Neural cell (in vitro differentiated cells): Measurements from ENCODE around the gene TP53I13. TPM values are rescaled to one million over a fixed set of nuclear protein-coding genes. Genes with fewer than 3 reads are reported as not detected.

Source experiments
- H2AFZ ChIP-seq: fragments of 200-600, 300-800 bp; sonication (generic), shearing (Covaris generic); 2 replicates; pipeline ENCODE4 v1.6.0; 2014; ENCODE audit warnings: low read depth, mild to moderate bottlenecking, antibody characterized with exemption, low read length, moderate library complexity
- H3F3A ChIP-seq: fragments of 200-600 bp; shearing (Covaris generic); 2 replicates; pipeline ENCODE4 v1.6.1; 2016; ENCODE audit warnings: mild to moderate bottlenecking, moderate library complexity, mixed read lengths, antibody characterized with exemption, low read length; ENCODE audit not compliant: insufficient read depth, poor library complexity, severe bottlenecking
- H3K27ac ChIP-seq: fragments of 200-600, 300-800 bp; sonication (generic), shearing (Covaris generic); 2 replicates; pipeline ENCODE4 v1.5.1; 2014; ENCODE audit warnings: mild to moderate bottlenecking, low read length, moderate library complexity
- H3K27me3 ChIP-seq: fragments of 300-800, 200-600 bp; sonication (generic), shearing (Covaris generic); 2 replicates; pipeline ENCODE4 v1.6.0; 2014; ENCODE audit warnings: mild to moderate bottlenecking, low read depth, low read length, moderate library complexity; ENCODE audit not compliant: insufficient read depth
- H3K36me3 ChIP-seq: fragments of 300-800, 200-600 bp; sonication (generic), shearing (Covaris generic); 2 replicates; pipeline ENCODE4 v1.5.1; 2014; ENCODE audit warnings: mild to moderate bottlenecking, antibody characterized with exemption, low read length, moderate library complexity; ENCODE audit not compliant: insufficient read depth
- H3K4me2 ChIP-seq: fragments of 300-800, 200-600 bp; sonication (generic), shearing (Covaris generic); 2 replicates; pipeline ENCODE4 v1.6.0; 2014; ENCODE audit warnings: mild to moderate bottlenecking, low read length
- H3K4me3 ChIP-seq: fragments of 300-800, 200-600 bp; sonication (generic), shearing (Covaris generic); 2 replicates; pipeline ENCODE4 v1.5.1; 2014; ENCODE audit warnings: mild to moderate bottlenecking, low read length, moderate library complexity
- H3K79me2 ChIP-seq: fragments of 200-600 bp; shearing (Covaris generic); replicated peaks from 2 replicates; pipeline ENCODE4 v1.6.0; 2014; ENCODE audit warnings: mild to moderate bottlenecking, low read length, moderate library complexity; ENCODE audit not compliant: insufficient read depth
- H3K9ac ChIP-seq: fragments of 300-800, 200-600 bp; sonication (generic), shearing (Covaris generic); 2 replicates; pipeline ENCODE4 v1.6.1; 2016; ENCODE audit warnings: mild to moderate bottlenecking, low read length, mixed read lengths
- H3K9me2 ChIP-seq: fragments of 200-600 bp; shearing (Covaris generic); 2 replicates; pipeline ENCODE4 v1.6.1; 2016; ENCODE audit warnings: mild to moderate bottlenecking, low read length, mixed read lengths; ENCODE audit not compliant: insufficient read depth
- H3K9me3 ChIP-seq: fragments of 200-600, 300-800 bp; sonication (generic), shearing (Covaris generic); 2 replicates; pipeline ENCODE4 v1.6.1; 2016; ENCODE audit warnings: mild to moderate bottlenecking, mixed run types, low read length, moderate library complexity, mixed read lengths
- H4K20me1 ChIP-seq: fragments of 200-600 bp; shearing (Covaris generic); 2 replicates; pipeline ENCODE4 v1.6.1; 2016; ENCODE audit warnings: mild to moderate bottlenecking, mixed run types; ENCODE audit not compliant: insufficient read depth
- EP300 ChIP-seq: fragments of 450-650 bp; conservative IDR thresholded peaks from 2 replicates; pipeline ENCODE4 v1.6.1; 2014; ENCODE audit warnings: antibody characterized with exemption, mild to moderate bottlenecking, moderate library complexity; ENCODE audit not compliant: poor library complexity, severe bottlenecking
- EZH2 ChIP-seq: fragments of 200-600, 300-800 bp; shearing (Covaris generic), sonication (generic); IDR thresholded peaks from 2 replicates; pipeline ENCODE4 v1.6.1; 2014; ENCODE audit warnings: antibody characterized with exemption, low read length, borderline replicate concordance, mild to moderate bottlenecking; ENCODE audit not compliant: insufficient read depth, poor library complexity, severe bottlenecking
- MXI1 ChIP-seq: fragments of 450-650 bp; conservative IDR thresholded peaks from 2 replicates; pipeline ENCODE4 v1.6.1; 2014; ENCODE audit warnings: antibody characterized with exemption, mild to moderate bottlenecking; ENCODE audit not compliant: poor library complexity, severe bottlenecking
- POLR2AphosphoS5 ChIP-seq: IDR thresholded peaks from 2 replicates; pipeline ENCODE4 v1.6.1; 2012
- RAD21 ChIP-seq: fragments of 450-650 bp; conservative IDR thresholded peaks from 2 replicates; pipeline ENCODE4 v1.6.1; 2014; ENCODE audit warnings: antibody characterized with exemption, mild to moderate bottlenecking, moderate library complexity
- REST ChIP-seq: IDR thresholded peaks from 2 replicates; pipeline ENCODE4 v1.6.1; 2012; ENCODE audit warnings: borderline replicate concordance
- SMC3 ChIP-seq: fragments of 450-650 bp; conservative IDR thresholded peaks from 2 replicates; pipeline ENCODE4 v1.6.1; 2014; ENCODE audit warnings: antibody characterized with exemption, mild to moderate bottlenecking, moderate library complexity; ENCODE audit not compliant: poor library complexity
- TAF1 ChIP-seq: IDR thresholded peaks from 2 replicates; pipeline ENCODE4 v1.6.1; 2012; ENCODE audit warnings: low read depth
- polyA plus RNA-seq: library from polyadenylated mRNA; depleted of rRNA; stranded (reverse); fragments of >200 nt; gene quantifications from 2 replicates; pipeline ENCODE4 v1.2.3, GENCODE V29; 2014
- TF ChIP-seq, protein P1 (sequence below): fragments of 450-650 bp; IDR thresholded peaks from 2 replicates; pipeline ENCODE4 v1.5.1; 2014; ENCODE audit warnings: antibody characterized with exemption, mild to moderate bottlenecking, moderate library complexity; ENCODE audit not compliant: poor library complexity, severe bottlenecking

TP53I13 gene
- polyA plus RNA-seq, 1 donor from 2014 or later, result 18.4 TPM

GRCh38 chr17:29613856-29614255 lies 45.4 kb downstream of the TP53I13 start:
- H3K27me3 ChIP-seq, result peaks cover 42% of the 10 kb centered on the region
- H3K9ac ChIP-seq, result no peak overlapping the region
- peaks cover 4% of the 10 kb centered on the region for H3K9me3 ChIP-seq
- no peaks in the 10 kb centered on the region for H4K20me1 ChIP-seq
- no peak overlapping the region for H3K27ac ChIP-seq
- peaks cover 7% of the 10 kb centered on the region for H3K36me3 ChIP-seq
- H3K4me3 ChIP-seq, result no peak overlapping the region
- no peaks in the 10 kb centered on the region for H3K79me2 ChIP-seq
- TF ChIP-seq, protein P1, sequence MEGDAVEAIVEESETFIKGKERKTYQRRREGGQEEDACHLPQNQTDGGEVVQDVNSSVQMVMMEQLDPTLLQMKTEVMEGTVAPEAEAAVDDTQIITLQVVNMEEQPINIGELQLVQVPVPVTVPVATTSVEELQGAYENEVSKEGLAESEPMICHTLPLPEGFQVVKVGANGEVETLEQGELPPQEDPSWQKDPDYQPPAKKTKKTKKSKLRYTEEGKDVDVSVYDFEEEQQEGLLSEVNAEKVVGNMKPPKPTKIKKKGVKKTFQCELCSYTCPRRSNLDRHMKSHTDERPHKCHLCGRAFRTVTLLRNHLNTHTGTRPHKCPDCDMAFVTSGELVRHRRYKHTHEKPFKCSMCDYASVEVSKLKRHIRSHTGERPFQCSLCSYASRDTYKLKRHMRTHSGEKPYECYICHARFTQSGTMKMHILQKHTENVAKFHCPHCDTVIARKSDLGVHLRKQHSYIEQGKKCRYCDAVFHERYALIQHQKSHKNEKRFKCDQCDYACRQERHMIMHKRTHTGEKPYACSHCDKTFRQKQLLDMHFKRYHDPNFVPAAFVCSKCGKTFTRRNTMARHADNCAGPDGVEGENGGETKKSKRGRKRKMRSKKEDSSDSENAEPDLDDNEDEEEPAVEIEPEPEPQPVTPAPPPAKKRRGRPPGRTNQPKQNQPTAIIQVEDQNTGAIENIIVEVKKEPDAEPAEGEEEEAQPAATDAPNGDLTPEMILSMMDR, result no peak
- no peak for TF ChIP-seq RAD21
- no peak for TF ChIP-seq REST
- no peak for TF ChIP-seq MXI1
- TF ChIP-seq POLR2AphosphoS5, result no peak
- TF ChIP-seq SMC3, result no peak
- no peak for TF ChIP-seq EZH2
- TF ChIP-seq TAF1, result no peak
- TF ChIP-seq EP300, result no peak
- no peak overlapping the region for H3K4me2 ChIP-seq
- no peak overlapping the region for H2AFZ ChIP-seq
- H3F3A ChIP-seq, result no peaks in the 10 kb centered on the region
- H3K9me2 ChIP-seq, result no peaks in the 10 kb centered on the region

DNA sequence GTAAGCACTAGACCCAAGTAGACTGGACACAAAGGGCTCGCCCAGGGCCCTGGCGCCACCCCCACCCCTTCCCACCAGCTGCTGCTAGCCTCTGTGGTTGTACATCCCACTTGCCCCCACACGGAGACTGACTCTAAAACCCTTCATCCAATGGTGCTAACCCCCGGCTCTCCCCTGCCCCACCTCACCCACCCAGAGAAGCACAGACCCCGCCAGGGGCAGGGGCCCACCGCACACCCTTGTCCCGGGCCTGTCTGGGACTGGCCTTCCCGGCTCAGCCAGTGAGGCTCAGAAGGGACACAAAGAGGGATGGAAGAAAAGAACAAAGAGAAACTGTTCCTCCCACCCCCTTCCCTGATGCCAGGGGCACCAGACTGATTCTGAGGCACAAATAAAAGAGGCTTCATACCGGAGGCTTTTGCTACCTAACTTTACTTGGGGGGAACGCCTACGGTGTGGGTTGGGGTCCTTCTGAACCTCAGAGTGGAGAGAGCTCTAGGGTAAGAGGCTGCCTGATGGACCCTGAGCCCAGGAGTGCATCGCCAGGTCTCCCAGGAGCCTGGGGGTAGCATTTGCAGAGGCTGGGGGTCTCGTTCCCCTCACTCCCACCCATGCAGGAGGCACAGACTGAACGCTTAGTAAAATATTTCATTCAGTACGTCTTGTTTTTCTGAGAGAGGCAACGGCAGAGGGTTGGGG lies 46.0 kb downstream of the TP53I13 start:
- Histone ChIP-seq H3K27me3 (peaks cover 48% of the 10 kb centered on the region), H3K9me3 (peaks cover 4% of the 10 kb centered on the region), H3K4me3 (no peak overlapping the region), H2AFZ (no peak overlapping the region), H3K36me3 (peaks cover under 1% of the 10 kb centered on the region), H3K27ac (no peak overlapping the region), H3K79me2 (no peaks in the 10 kb centered on the region), H3K9me2 (no peaks in the 10 kb centered on the region), H3F3A (no peaks in the 10 kb centered on the region), H3K9ac (no peak overlapping the region), H3K4me2 (no peak overlapping the region), H4K20me1 (no peaks in the 10 kb centered on the region)
- TF ChIP-seq SMC3 (no peak), REST (no peak), POLR2AphosphoS5 (no peak), MXI1 (no peak)
